KMS-11 (cell line): ENCODE results near the gene GRID1.

ENCODE experiments used
- H2AFZ ChIP-seq: fragments of 200-600 bp; sonication (generic); 2 replicates; pipeline ENCODE4 v1.6.1; 2016; ENCODE audit warnings: antibody characterized with exemption, mixed run types, low read depth
- H3K27ac ChIP-seq: fragments of 200-600 bp; sonication (generic); 2 replicates; pipeline ENCODE4 v1.6.1; 2016; ENCODE audit warnings: mild to moderate bottlenecking, mixed run types
- H3K27me3 ChIP-seq: fragments of 200-600 bp; sonication (generic); 2 replicates; pipeline ENCODE4 v1.6.1; 2017; ENCODE audit warnings: mild to moderate bottlenecking, low read depth, mixed run types, moderate library complexity; ENCODE audit not compliant: insufficient read depth
- H3K36me3 ChIP-seq: fragments of 200-600 bp; sonication (generic); 2 replicates; pipeline ENCODE4 v1.6.1; 2017; ENCODE audit warnings: mild to moderate bottlenecking, mixed run types; ENCODE audit not compliant: insufficient read depth
- H3K4me1 ChIP-seq: fragments of 200-600 bp; sonication (generic); 2 replicates; pipeline ENCODE4 v1.6.1; 2016; ENCODE audit warnings: mild to moderate bottlenecking, low read depth, mixed run types; ENCODE audit not compliant: poor library complexity, severe bottlenecking
- H3K4me2 ChIP-seq: fragments of 200-600 bp; sonication (generic); 2 replicates; pipeline ENCODE4 v1.7.0; 2016; ENCODE audit warnings: mild to moderate bottlenecking, mixed run types
- H3K4me3 ChIP-seq: fragments of 200-600 bp; sonication (generic); IDR thresholded peaks from 2 replicates; pipeline ENCODE4 v1.6.1; 2017; ENCODE audit warnings: low read depth, low read length, mixed read lengths; ENCODE audit not compliant: insufficient read depth
- H3K79me2 ChIP-seq: fragments of 200-600 bp; sonication (generic); 2 replicates; pipeline ENCODE4 v1.6.1; 2016; ENCODE audit warnings: low read depth, mixed run types; ENCODE audit not compliant: insufficient read depth
- H3K9ac ChIP-seq: fragments of 200-600 bp; sonication (generic); 2 replicates; pipeline ENCODE4 v1.6.1; 2016; ENCODE audit warnings: mild to moderate bottlenecking, mixed run types
- H4K20me1 ChIP-seq: fragments of 200-600 bp; sonication (generic); 2 replicates; pipeline ENCODE4 v1.6.1; 2016; ENCODE audit warnings: mild to moderate bottlenecking, mixed run types; ENCODE audit not compliant: insufficient read depth
- TF ChIP-seq, protein P1 (sequence below): fragments of 200-600 bp; sonication (generic); conservative IDR thresholded peaks from 2 replicates; pipeline ENCODE4 v1.6.1; 2017; ENCODE audit warnings: low read depth, mild to moderate bottlenecking, antibody characterized with exemption, low read length, moderate library complexity, mixed read lengths

GRID1 gene

DNA sequence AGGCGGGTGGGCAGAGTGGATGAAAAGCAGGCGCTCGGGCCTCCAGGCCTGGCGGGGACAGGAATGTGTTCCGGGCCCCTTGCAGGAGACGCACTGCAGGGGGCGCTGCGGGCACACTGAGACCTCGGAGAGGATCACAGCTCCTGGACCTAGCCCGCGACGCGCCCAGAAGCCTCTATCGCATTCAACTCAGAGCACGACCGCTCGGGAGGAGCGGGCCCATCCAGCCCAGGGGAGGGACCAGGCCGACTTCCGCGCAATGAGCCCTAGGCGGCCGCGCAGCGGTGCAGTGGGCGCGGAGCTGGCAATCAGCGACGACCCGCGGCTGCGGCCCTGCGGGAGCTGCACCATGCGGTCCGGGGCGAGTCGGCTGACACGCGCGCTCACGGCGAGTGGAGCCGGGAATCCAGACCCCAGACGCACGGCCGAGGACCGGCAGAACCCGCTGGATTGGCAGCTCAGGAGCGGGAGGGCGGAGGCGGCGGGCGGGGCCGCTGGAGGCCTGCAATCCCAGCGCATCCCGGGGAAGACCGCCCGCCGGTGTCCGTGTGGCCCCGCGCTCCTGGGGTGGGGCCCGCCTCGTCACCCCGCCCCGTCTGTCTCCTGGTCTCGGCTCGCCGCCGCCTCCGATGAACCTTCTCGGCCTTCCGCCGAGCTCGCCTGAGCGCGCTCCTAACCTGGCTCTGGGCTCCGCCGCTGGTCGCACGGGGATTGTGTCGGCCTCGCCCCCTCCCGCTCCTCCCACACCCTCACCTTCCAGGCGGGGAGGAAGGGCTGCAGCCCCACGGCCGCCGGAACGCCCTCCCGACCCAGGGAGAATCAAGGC lies 33.5 kb upstream of the GRID1 start:
- H3K36me3 ChIP-seq: no peaks in the 10 kb centered on the region
- H4K20me1 ChIP-seq: no peaks in the 10 kb centered on the region
- H2AFZ ChIP-seq: peak overlapping the region; percentile 89
- peak overlapping the region; percentile 46 for H3K27ac ChIP-seq
- peak overlapping the region; percentile 51 for H3K4me3 ChIP-seq
- peak overlapping the region; percentile 92 for H3K4me2 ChIP-seq
- H3K9ac ChIP-seq: peak overlapping the region; percentile 80
- no peaks in the 10 kb centered on the region for H3K27me3 ChIP-seq
- no peaks in the 10 kb centered on the region for H3K79me2 ChIP-seq
- H3K4me1 ChIP-seq: peaks cover 7% of the 10 kb centered on the region
- TF ChIP-seq, protein P1, sequence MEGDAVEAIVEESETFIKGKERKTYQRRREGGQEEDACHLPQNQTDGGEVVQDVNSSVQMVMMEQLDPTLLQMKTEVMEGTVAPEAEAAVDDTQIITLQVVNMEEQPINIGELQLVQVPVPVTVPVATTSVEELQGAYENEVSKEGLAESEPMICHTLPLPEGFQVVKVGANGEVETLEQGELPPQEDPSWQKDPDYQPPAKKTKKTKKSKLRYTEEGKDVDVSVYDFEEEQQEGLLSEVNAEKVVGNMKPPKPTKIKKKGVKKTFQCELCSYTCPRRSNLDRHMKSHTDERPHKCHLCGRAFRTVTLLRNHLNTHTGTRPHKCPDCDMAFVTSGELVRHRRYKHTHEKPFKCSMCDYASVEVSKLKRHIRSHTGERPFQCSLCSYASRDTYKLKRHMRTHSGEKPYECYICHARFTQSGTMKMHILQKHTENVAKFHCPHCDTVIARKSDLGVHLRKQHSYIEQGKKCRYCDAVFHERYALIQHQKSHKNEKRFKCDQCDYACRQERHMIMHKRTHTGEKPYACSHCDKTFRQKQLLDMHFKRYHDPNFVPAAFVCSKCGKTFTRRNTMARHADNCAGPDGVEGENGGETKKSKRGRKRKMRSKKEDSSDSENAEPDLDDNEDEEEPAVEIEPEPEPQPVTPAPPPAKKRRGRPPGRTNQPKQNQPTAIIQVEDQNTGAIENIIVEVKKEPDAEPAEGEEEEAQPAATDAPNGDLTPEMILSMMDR: peak; percentile 87

- Histone ChIP-seq H3K9ac (peak overlapping the region; percentile 80; the same call in 1 of the 2 replicates), H3K36me3 (no peaks in the 10 kb centered on the region), H3K4me1 (peaks cover 7% of the 10 kb centered on the region), H2AFZ (peak overlapping the region; percentile 89), H3K27me3 (no peaks in the 10 kb centered on the region), H3K4me2 (peak overlapping the region; percentile 92), H4K20me1 (no peaks in the 10 kb centered on the region), H3K4me3 (no peak overlapping the region), H3K27ac (peak overlapping the region; percentile 9; the same call in 1 of the 2 replicates), H3K79me2 (no peaks in the 10 kb centered on the region)
- TF ChIP-seq, protein P1: no peak
Observed at GRCh38 chr10:86399514-86399878, 32.9 kb upstream of the GRID1 start.

DNA sequence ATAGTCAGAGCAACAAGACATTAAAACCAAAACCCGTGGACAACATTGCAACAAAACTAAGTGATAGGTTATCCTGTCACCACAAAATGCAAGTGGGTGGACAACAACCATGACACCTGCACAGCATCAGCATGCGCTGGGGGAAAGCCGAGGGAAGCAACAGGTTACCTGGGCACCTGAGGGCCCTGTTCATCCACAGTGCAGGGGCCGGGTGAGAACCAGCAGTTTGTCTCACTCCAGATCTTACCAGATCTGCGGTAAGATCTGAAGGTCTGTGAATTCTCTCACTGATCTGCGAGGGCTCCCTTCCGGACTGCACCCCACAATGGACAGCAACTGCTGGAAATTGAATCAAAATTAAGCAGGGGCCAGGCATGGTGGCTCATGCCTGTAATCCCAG lies 30.5 kb upstream of the GRID1 start:
- Histone ChIP-seq H3K4me3 (no peak overlapping the region), H3K27me3 (no peaks in the 10 kb centered on the region), H3K27ac (no peak overlapping the region), H3K79me2 (no peaks in the 10 kb centered on the region), H2AFZ (no peak overlapping the region), H3K36me3 (no peaks in the 10 kb centered on the region), H3K4me2 (no peak overlapping the region), H3K9ac (no peak overlapping the region), H3K4me1 (peaks cover 7% of the 10 kb centered on the region), H4K20me1 (no peaks in the 10 kb centered on the region)
- TF ChIP-seq, protein P1: no peak

DNA sequence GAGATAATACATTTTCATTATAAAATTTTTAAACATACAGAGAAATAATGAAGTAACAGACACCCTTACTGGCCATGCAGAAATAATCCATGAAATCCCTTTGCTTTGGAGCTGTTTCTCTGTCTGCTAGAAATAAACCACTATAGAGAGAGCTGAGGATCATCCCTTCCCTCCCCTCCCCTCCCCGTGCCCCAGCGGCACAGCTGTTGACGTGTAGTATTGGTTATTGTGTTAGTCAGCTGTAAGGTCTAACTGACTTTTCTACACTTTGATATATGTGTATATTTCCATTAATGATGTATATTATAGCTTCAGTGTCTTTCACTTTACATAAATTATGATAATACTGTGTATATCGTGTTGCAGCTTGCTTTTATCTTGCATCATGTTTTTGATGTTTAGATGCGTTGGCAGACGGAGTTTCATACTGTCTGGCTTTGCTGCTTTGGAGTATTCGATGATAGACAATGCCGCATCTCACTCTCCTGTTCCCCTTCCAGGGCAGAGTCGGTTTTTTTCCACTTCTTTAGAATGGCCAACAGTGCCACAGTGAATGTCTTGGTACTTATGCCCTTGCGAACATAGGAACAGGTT lies 27.4 kb upstream of the GRID1 start:
- Histone ChIP-seq H3K79me2 (no peaks in the 10 kb centered on the region), H3K4me1 (no peaks in the 10 kb centered on the region), H3K4me3 (no peak overlapping the region), H3K36me3 (no peaks in the 10 kb centered on the region), H3K27ac (no peak overlapping the region), H3K27me3 (no peaks in the 10 kb centered on the region), H2AFZ (no peak overlapping the region), H4K20me1 (no peaks in the 10 kb centered on the region), H3K4me2 (no peak overlapping the region), H3K9ac (no peak overlapping the region)
- TF ChIP-seq, protein P1: no peak
